Liver (tissue), 5 donors: ENCODE measurements around the gene RAB38. TPM values are rescaled to one million over a fixed set of nuclear protein-coding genes. Genes with fewer than 3 reads are reported as not detected.

ENCODE experiments used
- polyA plus RNA-seq, 2 donors: library from polyadenylated mRNA; stranded (reverse) in 1 of 2; unstranded in 1 of 2; fragments of 200-250 nt in 1 of 2; fragments of >200 nt in 1 of 2; fragmentation: Nextera tagmentation in 1 of 2; extraction: Ambion mirVana in 1 of 2; gene quantifications; one replicate each; pipeline versions ENCODE4 v1.2.1 to v1.2.3, GENCODE V29; 2013 to 2015
- small RNA-seq: library from RNA; depleted of rRNA; stranded (forward); fragments of <200 nt; gene quantifications from one replicate; pipeline ENCODE3, GENCODE V24; 2014
- total RNA-seq, 2 donors: library from RNA; depleted of rRNA; stranded (reverse); fragments of >200 nt; gene quantifications; one replicate each; pipeline ENCODE4 v1.2.3, GENCODE V29; 2014
- donor health status: healthy.
- donor health status: healthy.
- donor health status: healthy.

RAB38 gene
- total and polyA plus RNA-seq, 4 donors = 0.32 to 2.2 (median 0.48) TPM

Small RNA genes lying within 50 kb of the gene (small RNA-seq; reads per million reads assigned to genes)
- gene MIR3166 (not detected), gene RF00019 (not detected)

Other genes starting within 250 kb of the RAB38 start
- gene CTSC, start 162.3 kb upstream of the RAB38 start, total RNA-seq = 10 to 100 TPM; 31.2 to 68.7 TPM
- 10 to 100 TPM; 22.4 to 31.4 TPM for gene CTSC, start 162.3 kb upstream of the RAB38 start, polyA plus RNA-seq